Epithelial cell of proximal tubule (primary cell): ENCODE data around the gene CD9. TPM values are rescaled to one million over a fixed set of nuclear protein-coding genes. Genes with fewer than 3 reads are reported as not detected.
A peak's percentile ranks its signal among the peaks of the same experiment; 100 is the strongest.

Experiments used
- DNase-seq: peaks from one replicate; pipeline ENCODE4 v3.0.0-alpha.2; 2011; ENCODE audit warnings: low read depth
- H3K4me3 ChIP-seq: 2 replicates; pipeline ENCODE4 v1.5.1; 2011; ENCODE audit warnings: low read depth, mild to moderate bottlenecking, low read length
- total RNA-seq: library from RNA; depleted of rRNA; stranded (reverse); fragments of >200 nt; gene quantifications from 2 replicates; pipeline ENCODE4 v1.2.3, GENCODE V29; 2015
- TF ChIP-seq, protein P1 (sequence below): conservative IDR thresholded peaks from 2 replicates; pipeline ENCODE4 v1.5.1; 2012; ENCODE audit warnings: low read depth, mild to moderate bottlenecking, low read length

The CD9 gene
- total RNA-seq, 1 donor from 2014 or later, result 284 TPM

- no peak overlapping the region for H3K4me3 ChIP-seq
- TF ChIP-seq, protein P1, sequence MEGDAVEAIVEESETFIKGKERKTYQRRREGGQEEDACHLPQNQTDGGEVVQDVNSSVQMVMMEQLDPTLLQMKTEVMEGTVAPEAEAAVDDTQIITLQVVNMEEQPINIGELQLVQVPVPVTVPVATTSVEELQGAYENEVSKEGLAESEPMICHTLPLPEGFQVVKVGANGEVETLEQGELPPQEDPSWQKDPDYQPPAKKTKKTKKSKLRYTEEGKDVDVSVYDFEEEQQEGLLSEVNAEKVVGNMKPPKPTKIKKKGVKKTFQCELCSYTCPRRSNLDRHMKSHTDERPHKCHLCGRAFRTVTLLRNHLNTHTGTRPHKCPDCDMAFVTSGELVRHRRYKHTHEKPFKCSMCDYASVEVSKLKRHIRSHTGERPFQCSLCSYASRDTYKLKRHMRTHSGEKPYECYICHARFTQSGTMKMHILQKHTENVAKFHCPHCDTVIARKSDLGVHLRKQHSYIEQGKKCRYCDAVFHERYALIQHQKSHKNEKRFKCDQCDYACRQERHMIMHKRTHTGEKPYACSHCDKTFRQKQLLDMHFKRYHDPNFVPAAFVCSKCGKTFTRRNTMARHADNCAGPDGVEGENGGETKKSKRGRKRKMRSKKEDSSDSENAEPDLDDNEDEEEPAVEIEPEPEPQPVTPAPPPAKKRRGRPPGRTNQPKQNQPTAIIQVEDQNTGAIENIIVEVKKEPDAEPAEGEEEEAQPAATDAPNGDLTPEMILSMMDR, result no peak
- no peak for DNase-seq
These were observed 7.4 kb upstream of the CD9 start for GRCh38 chr12:6192604-6193380.

DNA sequence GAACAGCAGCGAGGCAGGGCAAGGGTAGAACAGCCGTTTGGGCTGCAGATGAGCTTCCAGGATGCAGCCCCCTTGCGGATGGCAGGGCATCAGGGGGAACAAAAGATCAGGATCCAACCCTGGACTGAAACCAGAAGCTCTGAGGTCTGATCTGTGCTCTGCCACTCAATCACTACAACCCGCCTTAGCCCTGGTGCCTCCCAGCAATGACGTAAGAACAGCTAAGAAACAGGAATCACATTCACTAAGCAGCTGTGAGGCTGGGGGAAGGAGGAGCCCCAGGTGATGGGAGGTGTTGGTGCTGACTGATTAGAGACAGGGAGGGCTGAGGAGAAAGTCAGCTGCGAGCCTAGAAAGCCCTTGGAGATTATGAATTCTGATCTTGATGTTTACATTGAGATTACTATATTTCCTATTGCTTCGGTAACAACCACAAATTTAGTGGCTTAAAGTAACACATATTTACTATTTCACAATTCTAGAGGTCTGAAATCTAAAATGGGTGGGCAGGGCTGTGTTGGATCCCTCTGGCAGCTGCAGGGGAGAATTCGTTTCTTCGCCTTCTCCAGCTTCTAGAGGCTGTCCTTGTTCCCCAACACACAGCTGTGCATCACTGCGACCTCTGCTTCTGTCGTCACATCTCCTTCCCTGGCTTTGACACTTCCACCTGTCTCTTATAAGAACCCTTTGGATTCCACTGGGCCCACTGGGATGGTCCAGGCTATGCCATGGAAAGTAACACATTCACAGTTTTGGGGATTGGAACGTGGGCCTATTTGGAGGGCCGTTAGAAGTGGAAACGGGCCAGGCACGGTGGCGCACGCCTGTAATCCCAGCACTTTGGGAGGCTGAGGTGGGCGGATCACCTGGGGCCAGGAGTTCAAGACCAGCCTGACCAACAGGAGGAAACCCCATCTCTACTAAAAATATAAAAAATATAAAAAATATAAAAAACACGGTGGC, 6.1 kb upstream of the CD9 start:
- DNase-seq, result no peak
- TF ChIP-seq, protein P1, result no peak
- H3K4me3 ChIP-seq, result no peak overlapping the region

DNA sequence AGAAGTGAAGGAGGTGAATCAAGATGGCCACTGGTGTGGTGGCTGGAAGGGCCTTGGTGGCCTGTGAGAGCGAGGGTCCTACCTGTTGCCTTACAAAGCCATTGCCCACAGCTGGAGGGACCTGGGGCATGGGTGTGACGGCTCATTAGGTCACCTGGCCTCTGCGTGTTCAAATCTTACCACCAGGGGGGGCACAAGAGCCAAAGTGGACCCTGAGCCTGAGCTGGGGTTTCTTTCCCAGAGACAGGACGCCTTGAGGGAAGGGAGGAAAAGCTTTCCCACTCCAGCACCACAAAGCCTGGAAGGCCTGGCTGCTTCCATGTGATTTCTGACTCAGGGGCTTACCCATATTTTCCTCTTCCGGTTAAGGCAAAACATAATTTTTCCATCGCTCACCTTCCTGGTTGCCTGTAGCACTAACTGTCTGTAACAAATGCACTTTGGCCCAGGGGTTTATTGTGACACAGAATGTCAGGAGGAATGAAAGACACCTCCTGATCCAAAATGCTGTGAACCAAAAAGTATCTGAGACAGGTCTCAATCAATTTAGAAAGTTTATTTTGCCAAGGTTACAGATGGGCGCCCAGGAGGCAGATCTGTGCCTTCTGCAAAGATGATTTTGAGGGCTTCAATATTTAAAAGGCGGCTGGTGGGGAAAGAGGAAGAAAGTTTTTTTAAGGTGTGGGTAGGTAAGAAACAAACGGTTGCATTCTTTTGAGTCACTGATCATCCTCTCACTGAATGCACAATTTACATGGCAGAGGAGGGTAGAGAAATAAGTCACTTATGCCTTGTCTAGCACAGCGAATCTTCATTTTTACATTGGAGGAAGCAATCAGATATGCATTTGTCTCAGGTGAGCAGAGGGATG, 4.3 kb upstream of the CD9 start:
- H3K4me3 ChIP-seq, result no peak overlapping the region
- peak; percentile 61 for DNase-seq
- TF ChIP-seq, protein P1, result peak; percentile 97

DNA sequence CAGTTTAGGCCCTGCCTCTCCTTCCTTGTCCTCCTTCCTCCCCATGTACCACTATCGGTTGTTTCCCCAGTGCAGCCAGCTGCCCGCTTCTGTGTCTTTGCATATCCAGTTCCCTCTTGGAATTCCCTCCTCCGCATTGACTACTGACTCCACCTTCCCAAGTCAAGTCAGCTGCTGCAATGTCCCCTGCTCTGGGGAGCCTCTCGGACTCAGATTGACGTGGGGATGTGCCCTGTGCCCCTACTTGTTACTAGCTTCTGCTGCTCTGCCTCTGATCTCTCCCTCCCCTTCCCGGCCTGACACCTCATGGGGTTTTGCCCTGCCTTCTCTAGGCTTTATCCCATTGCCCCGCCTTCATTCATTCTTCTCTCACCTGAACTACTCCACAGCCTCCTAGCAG, 2.1 kb upstream of the CD9 start:
- DNase-seq, result no peak
- TF ChIP-seq, protein P1, result no peak

GRCh38 chr12:6198556-6198955, 1.6 kb upstream of the CD9 start:
- TF ChIP-seq, protein P1, result no peak
- no peak overlapping the region for H3K4me3 ChIP-seq
- no peak for DNase-seq

More for the DNA sequence above, 2.1 kb upstream of the CD9 start:
- H3K4me3 ChIP-seq, result no peak overlapping the region

- H3K4me3 ChIP-seq, result no peak overlapping the region
- no peak for DNase-seq
- TF ChIP-seq, protein P1, result no peak
These were observed 1.1 kb upstream of the CD9 start for GRCh38 chr12:6198985-6199530.
